ENCODE measurements around the gene LYSMD3. TPM values are rescaled to one million over a fixed set of nuclear protein-coding genes. Genes with fewer than 3 reads are reported as not detected.

Gene LYSMD3
- total and polyA plus RNA-seq, 12 donors: 3.4 to 38.6 (median 14.5) TPM

DNA sequence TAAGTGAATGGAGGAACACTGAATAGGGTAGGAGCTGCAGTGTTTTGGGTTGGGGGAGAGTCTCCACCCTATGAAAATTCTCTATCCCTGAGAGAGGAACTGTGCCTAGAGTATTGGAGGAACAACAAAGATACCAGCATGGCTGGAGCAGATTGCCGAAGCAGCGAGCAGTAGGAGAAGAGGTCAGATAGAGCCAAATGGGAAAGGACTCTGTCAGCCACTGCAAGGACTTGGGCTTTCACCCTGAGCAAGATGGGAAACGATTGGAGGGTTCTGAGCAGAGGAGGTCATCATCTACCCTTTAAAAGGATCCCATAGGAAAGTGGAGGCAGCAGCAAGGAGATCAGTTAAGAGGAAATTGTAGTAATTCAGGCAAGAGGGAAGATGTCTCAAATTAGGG, 4.4 kb upstream of the LYSMD3 start:
- no peak for DNase-seq
- Histone ChIP-seq H3K27ac (no peak overlapping the region), H3K36me3 (replicated peaks in 1 of 2) (no peaks in the 10 kb centered on the region), H3K27me3 (no peaks in the 10 kb centered on the region), H3K4me3 (no peak overlapping the region), H3K4me1 (replicated peaks in 1 of 2) (peaks cover 0 to 13% of the 10 kb centered on the region in 2 donors), H3K9me3 (replicated peaks in 1 of 3) (no peaks in the 10 kb centered on the region)
- intact Hi-C loops (cut with DNase I): loop anchor here in 1 of 2 donors (10.0 kb wide), 1 partner anchor 99 kb away; no protein-coding TSS in a partner anchor
- WGBS, 4 donors: 56 to 68% (median 64%) methylated on average over 3 of the region's 3 CpGs
- TF ChIP-seq, protein P1, sequence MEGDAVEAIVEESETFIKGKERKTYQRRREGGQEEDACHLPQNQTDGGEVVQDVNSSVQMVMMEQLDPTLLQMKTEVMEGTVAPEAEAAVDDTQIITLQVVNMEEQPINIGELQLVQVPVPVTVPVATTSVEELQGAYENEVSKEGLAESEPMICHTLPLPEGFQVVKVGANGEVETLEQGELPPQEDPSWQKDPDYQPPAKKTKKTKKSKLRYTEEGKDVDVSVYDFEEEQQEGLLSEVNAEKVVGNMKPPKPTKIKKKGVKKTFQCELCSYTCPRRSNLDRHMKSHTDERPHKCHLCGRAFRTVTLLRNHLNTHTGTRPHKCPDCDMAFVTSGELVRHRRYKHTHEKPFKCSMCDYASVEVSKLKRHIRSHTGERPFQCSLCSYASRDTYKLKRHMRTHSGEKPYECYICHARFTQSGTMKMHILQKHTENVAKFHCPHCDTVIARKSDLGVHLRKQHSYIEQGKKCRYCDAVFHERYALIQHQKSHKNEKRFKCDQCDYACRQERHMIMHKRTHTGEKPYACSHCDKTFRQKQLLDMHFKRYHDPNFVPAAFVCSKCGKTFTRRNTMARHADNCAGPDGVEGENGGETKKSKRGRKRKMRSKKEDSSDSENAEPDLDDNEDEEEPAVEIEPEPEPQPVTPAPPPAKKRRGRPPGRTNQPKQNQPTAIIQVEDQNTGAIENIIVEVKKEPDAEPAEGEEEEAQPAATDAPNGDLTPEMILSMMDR (IDR thresholded peaks at IDR 0.05): no peak
- no peak for TF ChIP-seq POLR2A (IDR thresholded peaks at IDR 0.05)

DNA sequence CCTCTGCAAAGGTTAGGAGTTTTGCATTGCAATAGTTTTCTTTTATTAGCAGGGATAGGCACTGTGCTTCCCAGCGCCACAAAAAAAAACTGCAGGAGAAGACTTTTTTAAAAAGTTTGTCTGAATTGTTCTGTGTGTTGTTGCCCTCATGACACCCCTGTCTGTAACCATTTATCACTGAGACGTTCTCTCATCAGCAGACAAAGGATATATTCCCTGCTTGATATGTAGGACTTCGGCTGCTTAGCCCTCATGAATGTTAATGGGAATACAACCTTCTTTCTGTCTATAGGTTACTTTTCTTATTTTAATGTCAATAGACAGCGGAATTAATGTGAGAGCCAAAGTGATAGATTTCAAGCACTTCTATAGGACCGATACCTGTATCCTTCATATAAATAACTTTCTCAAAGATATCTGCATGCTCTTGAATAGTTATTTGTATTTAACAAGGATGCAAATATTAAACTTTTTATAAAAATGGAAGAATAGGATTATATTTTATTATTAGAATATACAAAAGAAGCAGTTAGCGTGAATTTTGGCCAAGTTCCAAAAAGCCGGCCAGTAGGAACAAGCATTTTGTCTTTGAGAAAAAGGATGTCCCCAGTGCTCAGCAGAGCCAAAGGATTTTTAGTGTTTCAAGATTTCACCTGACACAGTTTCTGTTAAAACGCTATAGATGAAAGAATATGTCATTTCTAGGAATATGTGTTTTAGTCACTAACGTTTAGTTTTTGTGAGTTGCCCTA, 1.5 kb upstream of the LYSMD3 start:
- H3K9me3 ChIP-seq (replicated peaks in 1 of 3): no peaks in the 10 kb centered on the region
- peak overlapping the region in 1 of 4 donors; percentile 70 for H3K4me3 ChIP-seq
- H3K36me3 ChIP-seq (replicated peaks in 1 of 2): no peaks in the 10 kb centered on the region
- peaks cover 5 to 39% of the 10 kb centered on the region in 2 donors for H3K4me1 ChIP-seq (replicated peaks in 1 of 2)
- 42 to 50% (median 44%) methylated on average over 9 of the region's 9 CpGs for WGBS, 4 donors
- no peaks in the 10 kb centered on the region for H3K27me3 ChIP-seq
- no peak overlapping the region for H3K27ac ChIP-seq
- no peak for TF ChIP-seq POLR2A (IDR thresholded peaks at IDR 0.05)
- TF ChIP-seq, protein P1 (IDR thresholded peaks at IDR 0.05): no peak
- peak in 4 of 7 donors; percentile 5 to 40 (median 18) for DNase-seq
- intact Hi-C loops (cut with DNase I): loop anchor here in 1 of 2 donors (10.0 kb wide), 1 partner anchor 96 kb away; no protein-coding TSS in a partner anchor

DNA sequence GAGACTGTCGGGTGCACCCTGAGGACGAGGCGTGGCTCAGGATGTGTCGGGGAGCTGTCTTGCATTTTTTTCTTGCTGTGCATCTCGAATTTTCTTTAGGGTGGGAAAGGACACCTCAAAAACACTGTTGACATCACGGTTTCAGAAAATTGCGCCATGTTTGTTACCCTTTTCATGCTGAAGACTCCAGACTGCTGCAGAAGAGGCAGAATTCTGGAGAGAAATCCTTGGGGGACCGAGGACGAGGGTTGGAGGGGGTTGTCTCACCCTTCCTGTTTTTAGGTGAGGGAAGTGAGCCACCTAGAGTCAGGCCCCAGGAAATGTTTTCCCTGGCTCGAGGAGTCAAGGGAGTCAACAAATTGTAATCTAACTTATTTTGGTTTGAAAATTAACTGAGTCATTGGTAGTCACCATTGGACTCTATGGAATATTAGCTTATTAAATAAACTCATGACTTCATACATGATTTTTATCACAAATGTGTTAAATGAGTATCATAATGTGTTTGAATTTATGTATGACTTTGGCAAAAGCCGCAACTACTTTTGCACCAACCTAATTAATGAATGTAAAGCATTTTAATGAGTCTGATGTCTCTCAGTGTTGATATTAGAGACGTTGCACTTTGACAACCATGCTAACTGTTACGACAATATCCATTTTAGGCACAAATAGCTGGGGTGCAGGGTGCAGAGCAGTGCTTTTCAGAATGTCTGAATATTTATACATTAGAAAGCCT, 724 bp upstream of the LYSMD3 start:
- WGBS, 4 donors: 4 to 7% (median 5%) methylated on average over 13 of the region's 13 CpGs
- Histone ChIP-seq H3K4me1 (replicated peaks in 1 of 2) (peaks cover 5 to 39% of the 10 kb centered on the region in 2 donors), H3K36me3 (replicated peaks in 1 of 2) (no peaks in the 10 kb centered on the region), H3K27ac (peak overlapping the region in 4 of 5 donors; percentile 54 to 94 (median 80)), H3K4me3 (peak overlapping the region; percentile 19 to 98 (median 72)), H3K9me3 (replicated peaks in 1 of 3) (no peaks in the 10 kb centered on the region), H3K27me3 (no peaks in the 10 kb centered on the region)
- peak; percentile 70 to 87 (median 75) for DNase-seq
- TF ChIP-seq, protein P1 (IDR thresholded peaks at IDR 0.05): peak; percentile 43 to 85 (median 70)
- TF ChIP-seq POLR2A (IDR thresholded peaks at IDR 0.05): no peak
- intact Hi-C loops (cut with DNase I): loop anchor here in 1 of 2 donors (10.0 kb wide), 1 partner anchor 95 kb away; no protein-coding TSS in a partner anchor

DNA sequence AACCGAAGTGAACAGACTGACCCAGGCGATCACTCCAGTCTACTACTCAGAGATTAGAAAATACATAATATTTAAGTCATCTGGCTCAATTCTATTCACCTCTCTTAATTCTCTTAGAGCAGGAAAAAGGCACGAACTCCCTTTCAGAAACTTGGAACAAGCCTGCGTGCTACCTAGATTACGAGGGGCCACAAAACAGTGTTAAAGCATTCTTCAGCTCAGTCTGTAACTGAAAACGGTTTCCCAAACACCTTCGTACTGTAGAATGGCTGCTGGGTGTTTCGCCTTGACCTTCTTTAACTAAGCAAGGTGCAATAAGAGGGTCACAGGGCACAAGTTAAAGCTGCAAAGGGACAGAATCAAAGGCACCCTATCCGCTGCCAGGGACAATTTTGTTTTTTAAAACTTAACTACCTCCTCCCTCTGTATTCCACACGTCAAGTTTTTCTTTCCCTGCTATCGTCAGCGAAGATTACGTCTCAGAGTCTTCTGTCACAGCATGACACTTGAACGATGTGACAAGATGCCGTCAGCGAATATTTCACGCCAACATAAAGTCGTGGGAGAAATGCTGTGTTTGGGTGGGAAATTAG, 687 bp downstream of the LYSMD3 start:
- Histone ChIP-seq H3K27ac (peak overlapping the region; percentile 17 to 94 (median 91)), H3K36me3 (replicated peaks in 1 of 2) (peaks cover 0 to 12% of the 10 kb centered on the region in 2 donors), H3K9me3 (replicated peaks in 1 of 3) (no peaks in the 10 kb centered on the region), H3K4me3 (peak overlapping the region; percentile 70 to 96 (median 76)), H3K27me3 (no peaks in the 10 kb centered on the region), H3K4me1 (replicated peaks in 1 of 2) (peaks cover 5 to 39% of the 10 kb centered on the region in 2 donors)
- 1 to 2% (median 2%) methylated on average over 18 of the region's 18 CpGs for WGBS, 4 donors
- peak in 4 of 7 donors; percentile 7 to 22 (median 16) for DNase-seq
- intact Hi-C loops (cut with DNase I): no loop called here
- no peak for TF ChIP-seq POLR2A (IDR thresholded peaks at IDR 0.05)
- TF ChIP-seq, protein P1 (IDR thresholded peaks at IDR 0.05): no peak
